SK-N-MC (cell line): Measurements from ENCODE around the gene PLD1.

Experiments used
- EZH2 ChIP-seq: fragments of 200-600 bp; sonication (generic); IDR thresholded peaks from one replicate; pipeline ENCODE4 v1.6.1; 2017; ENCODE audit warnings: antibody characterized with exemption
- FOXP2 ChIP-seq: optimal IDR thresholded peaks from 2 replicates; pipeline ENCODE3; 2011; ENCODE audit warnings: mild to moderate bottlenecking, moderate library complexity; ENCODE audit not compliant: insufficient read depth; ENCODE audit errors: extremely low read length, control extremely low read depth
- POLR2AphosphoS5 ChIP-seq: IDR thresholded peaks from 2 replicates; pipeline ENCODE4 v1.6.1; 2012; ENCODE audit warnings: mild to moderate bottlenecking, low read depth, low read length, borderline replicate concordance

DNA sequence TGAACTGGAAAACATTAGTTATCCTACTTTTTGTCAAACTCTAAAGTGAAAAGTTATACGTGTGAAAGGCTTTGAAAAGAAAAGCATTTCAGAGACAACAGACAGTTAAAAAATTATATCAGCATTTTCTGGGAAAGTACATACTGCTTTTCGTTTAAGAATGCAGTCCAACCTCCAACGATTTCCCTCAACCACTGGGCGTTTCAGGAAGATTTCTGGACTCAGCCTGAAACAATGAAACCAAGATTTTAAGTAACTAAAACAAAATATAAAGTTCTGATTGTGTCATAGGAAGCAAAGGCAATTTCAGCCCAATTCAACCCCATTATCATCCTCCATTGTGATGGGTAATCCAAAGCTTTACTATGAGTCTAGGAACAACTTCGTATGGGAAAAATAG is 110.7 kb downstream of the PLD1 start:
- TF ChIP-seq POLR2AphosphoS5 (no peak), EZH2 (no peak), FOXP2 (no peak)
